ENCODE results near the gene NUMB. TPM values are rescaled to one million over a fixed set of nuclear protein-coding genes. Genes with fewer than 3 reads are reported as not detected.

NUMB gene
- total RNA-seq, 2 donors from 2014 or later: 79.9 to 85.2 TPM

DNA sequence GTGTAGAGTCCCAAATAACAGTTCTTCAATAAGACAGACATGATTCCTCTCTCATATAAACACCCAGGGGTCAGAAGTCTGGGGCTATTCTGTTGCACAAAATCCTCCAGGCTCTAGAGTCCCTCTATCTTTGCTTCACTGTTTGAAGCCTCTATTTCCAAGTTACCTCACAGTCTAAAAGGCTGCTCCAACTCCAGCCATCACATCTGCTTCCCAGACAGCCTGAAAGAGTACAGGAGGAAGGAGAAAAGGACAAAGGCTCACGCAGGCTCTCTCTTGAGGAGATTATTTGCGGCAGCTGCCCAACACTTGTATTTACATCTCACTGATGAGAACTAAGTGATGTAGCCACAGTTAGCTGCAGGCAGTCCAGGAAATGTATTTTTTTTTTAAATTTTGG is 214.6 kb downstream of the NUMB start:
- Mint-ChIP-seq H3K4me1 (peaks cover 6% of the 10 kb centered on the region), H3K9me3 (no peaks in the 10 kb centered on the region), H3K36me3 (ENCODE audit: low read depth) (peaks cover 5% of the 10 kb centered on the region), H3K27ac (no peak overlapping the region), H3K4me3 (no peak overlapping the region), H3K27me3 (ENCODE audit: insufficient read depth) (peaks cover 76% of the 10 kb centered on the region)
- no peaks in the 10 kb centered on the region for H3K9me3 ChIP-seq (ENCODE audit: control insufficient read depth, low read length)
- WGBS, 2 experiments (ENCODE audit: insufficient coverage in 1 of 2, insufficient read length in 1 of 2): 78% methylated on average over 2 of the region's 2 CpGs; no CpG with 5 or more reads in 1 of the 2 experiments
- H3K9ac ChIP-seq (ENCODE audit: extremely low read depth, low read length, poor library complexity, severe bottlenecking): no peak overlapping the region
- no peak for DNase-seq
- H3K36me3 ChIP-seq (ENCODE audit: control insufficient read depth, insufficient read depth, low read length): no peaks in the 10 kb centered on the region
- peaks cover 5% of the 10 kb centered on the region for H3K4me1 ChIP-seq (ENCODE audit: control insufficient read depth, insufficient read depth, low read length)
- H3K4me3 ChIP-seq (ENCODE audit: low read length): no peak overlapping the region
- no peak overlapping the region for H3K27ac ChIP-seq (ENCODE audit: low read depth, low read length)
- peaks cover 38% of the 10 kb centered on the region for H3K27me3 ChIP-seq (ENCODE audit: control insufficient read depth, insufficient read depth, low read length, poor library complexity, severe bottlenecking)
- TF ChIP-seq, protein P1, sequence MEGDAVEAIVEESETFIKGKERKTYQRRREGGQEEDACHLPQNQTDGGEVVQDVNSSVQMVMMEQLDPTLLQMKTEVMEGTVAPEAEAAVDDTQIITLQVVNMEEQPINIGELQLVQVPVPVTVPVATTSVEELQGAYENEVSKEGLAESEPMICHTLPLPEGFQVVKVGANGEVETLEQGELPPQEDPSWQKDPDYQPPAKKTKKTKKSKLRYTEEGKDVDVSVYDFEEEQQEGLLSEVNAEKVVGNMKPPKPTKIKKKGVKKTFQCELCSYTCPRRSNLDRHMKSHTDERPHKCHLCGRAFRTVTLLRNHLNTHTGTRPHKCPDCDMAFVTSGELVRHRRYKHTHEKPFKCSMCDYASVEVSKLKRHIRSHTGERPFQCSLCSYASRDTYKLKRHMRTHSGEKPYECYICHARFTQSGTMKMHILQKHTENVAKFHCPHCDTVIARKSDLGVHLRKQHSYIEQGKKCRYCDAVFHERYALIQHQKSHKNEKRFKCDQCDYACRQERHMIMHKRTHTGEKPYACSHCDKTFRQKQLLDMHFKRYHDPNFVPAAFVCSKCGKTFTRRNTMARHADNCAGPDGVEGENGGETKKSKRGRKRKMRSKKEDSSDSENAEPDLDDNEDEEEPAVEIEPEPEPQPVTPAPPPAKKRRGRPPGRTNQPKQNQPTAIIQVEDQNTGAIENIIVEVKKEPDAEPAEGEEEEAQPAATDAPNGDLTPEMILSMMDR (conservative IDR thresholded peaks at IDR 0.05): no peak

DNA sequence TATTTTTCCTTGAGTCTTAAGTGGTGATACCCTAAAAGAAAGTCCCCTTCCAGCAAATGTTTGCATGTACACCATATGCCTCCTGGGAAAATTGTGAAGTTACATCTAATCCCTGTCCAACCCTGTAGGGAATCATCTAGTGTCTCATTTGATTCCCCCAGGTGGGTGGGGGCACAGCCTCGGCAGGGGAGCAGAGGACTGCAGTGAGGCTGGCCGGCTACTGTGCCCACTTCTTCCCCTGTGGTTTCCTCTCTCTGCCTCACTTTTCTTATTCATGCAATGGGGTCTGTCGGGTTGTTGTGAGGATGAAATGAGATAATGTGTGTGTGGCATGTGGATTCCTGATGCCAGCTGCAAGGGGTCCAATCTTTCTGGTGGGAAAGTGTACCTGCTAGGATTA is 215.0 kb downstream of the NUMB start:
- no peaks in the 10 kb centered on the region for H3K36me3 ChIP-seq (ENCODE audit: control insufficient read depth, insufficient read depth, low read length)
- Mint-ChIP-seq H3K36me3 (ENCODE audit: low read depth) (peaks cover 5% of the 10 kb centered on the region), H3K27ac (no peak overlapping the region), H3K4me1 (peaks cover 6% of the 10 kb centered on the region), H3K27me3 (ENCODE audit: insufficient read depth) (peaks cover 80% of the 10 kb centered on the region), H3K9me3 (no peaks in the 10 kb centered on the region), H3K4me3 (no peak overlapping the region)
- no peaks in the 10 kb centered on the region for H3K9me3 ChIP-seq (ENCODE audit: control insufficient read depth, low read length)
- H3K27me3 ChIP-seq (ENCODE audit: control insufficient read depth, insufficient read depth, low read length, poor library complexity, severe bottlenecking): peaks cover 42% of the 10 kb centered on the region
- H3K9ac ChIP-seq (ENCODE audit: extremely low read depth, low read length, poor library complexity, severe bottlenecking): no peak overlapping the region
- 83 to 87% methylated on average over 2 to 3 of the region's 3 CpGs for WGBS, 2 experiments (ENCODE audit: insufficient coverage in 1 of 2, insufficient read length in 1 of 2)
- no peak overlapping the region for H3K4me3 ChIP-seq (ENCODE audit: low read length)
- TF ChIP-seq, protein P1 (conservative IDR thresholded peaks at IDR 0.05): no peak
- peaks cover 5% of the 10 kb centered on the region for H3K4me1 ChIP-seq (ENCODE audit: control insufficient read depth, insufficient read depth, low read length)
- no peak for DNase-seq
- no peak overlapping the region for H3K27ac ChIP-seq (ENCODE audit: low read depth, low read length)

DNA sequence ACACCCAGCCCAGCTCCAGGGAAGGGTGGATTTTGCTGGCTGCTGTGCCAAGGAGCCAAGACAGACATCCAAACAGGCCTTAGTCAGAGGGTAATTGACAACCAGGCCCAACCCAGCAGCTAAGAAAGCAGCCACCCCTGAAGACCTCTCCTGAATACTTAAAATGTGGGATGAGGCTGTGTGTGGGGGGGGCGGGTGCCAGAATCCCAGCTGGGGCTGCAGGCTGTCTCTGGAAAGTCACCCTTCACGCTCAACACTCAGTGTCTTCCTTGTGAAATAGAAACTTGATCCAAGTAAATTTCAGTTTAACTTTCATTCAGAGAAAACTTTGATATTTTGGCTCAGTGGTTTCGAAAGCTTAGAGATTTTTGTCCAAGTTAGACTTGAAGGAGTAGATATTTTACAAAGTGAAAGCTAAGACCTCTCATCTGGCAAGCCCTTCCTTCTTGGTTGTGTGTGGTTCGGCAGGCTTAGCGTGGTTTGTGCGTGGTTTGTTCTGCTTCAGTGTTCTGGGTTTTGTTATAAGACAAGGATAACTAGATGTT is 215.9 kb downstream of the NUMB start:
- Histone ChIP-seq H3K27ac (ENCODE audit: low read depth, low read length) (no peak overlapping the region), H3K36me3 (ENCODE audit: control insufficient read depth, insufficient read depth, low read length) (no peaks in the 10 kb centered on the region), H3K27me3 (ENCODE audit: control insufficient read depth, insufficient read depth, low read length, poor library complexity, severe bottlenecking) (peaks cover 51% of the 10 kb centered on the region), H3K9ac (ENCODE audit: extremely low read depth, low read length, poor library complexity, severe bottlenecking) (no peak overlapping the region), H3K4me3 (ENCODE audit: low read length) (no peak overlapping the region), H3K4me1 (ENCODE audit: control insufficient read depth, insufficient read depth, low read length) (peaks cover 5% of the 10 kb centered on the region), H3K9me3 (ENCODE audit: control insufficient read depth, low read length) (no peaks in the 10 kb centered on the region)
- Mint-ChIP-seq H3K4me3 (no peak overlapping the region), H3K36me3 (ENCODE audit: low read depth) (peaks cover 5% of the 10 kb centered on the region), H3K9me3 (no peaks in the 10 kb centered on the region), H3K27ac (no peak overlapping the region), H3K4me1 (peaks cover 6% of the 10 kb centered on the region), H3K27me3 (ENCODE audit: insufficient read depth) (peaks cover 82% of the 10 kb centered on the region)
- TF ChIP-seq, protein P1 (conservative IDR thresholded peaks at IDR 0.05): no peak
- DNase-seq: no peak
- WGBS, 2 experiments (ENCODE audit: insufficient coverage in 1 of 2, insufficient read length in 1 of 2): 97 to 100% methylated on average over 2 to 5 of the region's 6 CpGs
